Measurements from ENCODE around the gene KCNQ2.

KCNQ2 gene

DNA sequence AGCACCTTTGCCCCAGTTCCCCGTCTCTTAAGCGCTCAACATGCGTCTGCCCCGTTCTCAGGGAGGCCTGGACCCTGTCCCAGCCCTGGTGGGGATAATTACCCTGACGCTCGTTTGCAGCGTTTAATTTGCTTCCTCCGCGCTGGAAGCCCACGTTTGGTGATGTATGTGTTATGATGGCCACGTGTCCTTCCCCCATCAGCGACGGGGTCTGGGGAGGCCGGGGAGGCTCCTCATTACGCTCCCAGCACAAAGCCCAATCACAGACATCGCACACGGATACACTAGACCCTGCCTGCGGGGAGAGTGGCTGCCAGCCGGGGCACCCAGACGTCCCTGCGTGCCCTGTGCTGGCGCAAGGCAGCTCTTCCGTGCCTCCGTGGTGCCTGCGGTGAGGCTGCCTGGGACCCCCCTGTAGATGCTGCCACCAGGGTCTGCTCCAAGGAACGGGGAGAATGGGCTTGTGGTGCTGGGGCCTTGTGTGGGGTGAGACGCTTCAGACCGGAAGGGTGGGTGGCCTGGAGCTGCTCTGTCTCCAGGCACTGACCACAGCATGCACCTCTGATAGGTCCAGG lies 101.1 kb downstream of the KCNQ2 start:
- TF ChIP-seq TCF12 (IDR thresholded peaks at IDR 0.05; ENCODE audit: low read depth) = no peak
- no peak for TF ChIP-seq EP300 (IDR thresholded peaks at IDR 0.05; ENCODE audit: borderline replicate concordance)
- no peak for TF ChIP-seq NFIC (IDR thresholded peaks at IDR 0.05)
- no peak for TF ChIP-seq ZBTB7A (IDR thresholded peaks at IDR 0.05; ENCODE audit: low read depth)
- TF ChIP-seq TEAD4 (IDR thresholded peaks at IDR 0.05) = no peak
- no peak for TF ChIP-seq TAF1 (IDR thresholded peaks at IDR 0.05; ENCODE audit: low read depth)
- TF ChIP-seq, protein P1, sequence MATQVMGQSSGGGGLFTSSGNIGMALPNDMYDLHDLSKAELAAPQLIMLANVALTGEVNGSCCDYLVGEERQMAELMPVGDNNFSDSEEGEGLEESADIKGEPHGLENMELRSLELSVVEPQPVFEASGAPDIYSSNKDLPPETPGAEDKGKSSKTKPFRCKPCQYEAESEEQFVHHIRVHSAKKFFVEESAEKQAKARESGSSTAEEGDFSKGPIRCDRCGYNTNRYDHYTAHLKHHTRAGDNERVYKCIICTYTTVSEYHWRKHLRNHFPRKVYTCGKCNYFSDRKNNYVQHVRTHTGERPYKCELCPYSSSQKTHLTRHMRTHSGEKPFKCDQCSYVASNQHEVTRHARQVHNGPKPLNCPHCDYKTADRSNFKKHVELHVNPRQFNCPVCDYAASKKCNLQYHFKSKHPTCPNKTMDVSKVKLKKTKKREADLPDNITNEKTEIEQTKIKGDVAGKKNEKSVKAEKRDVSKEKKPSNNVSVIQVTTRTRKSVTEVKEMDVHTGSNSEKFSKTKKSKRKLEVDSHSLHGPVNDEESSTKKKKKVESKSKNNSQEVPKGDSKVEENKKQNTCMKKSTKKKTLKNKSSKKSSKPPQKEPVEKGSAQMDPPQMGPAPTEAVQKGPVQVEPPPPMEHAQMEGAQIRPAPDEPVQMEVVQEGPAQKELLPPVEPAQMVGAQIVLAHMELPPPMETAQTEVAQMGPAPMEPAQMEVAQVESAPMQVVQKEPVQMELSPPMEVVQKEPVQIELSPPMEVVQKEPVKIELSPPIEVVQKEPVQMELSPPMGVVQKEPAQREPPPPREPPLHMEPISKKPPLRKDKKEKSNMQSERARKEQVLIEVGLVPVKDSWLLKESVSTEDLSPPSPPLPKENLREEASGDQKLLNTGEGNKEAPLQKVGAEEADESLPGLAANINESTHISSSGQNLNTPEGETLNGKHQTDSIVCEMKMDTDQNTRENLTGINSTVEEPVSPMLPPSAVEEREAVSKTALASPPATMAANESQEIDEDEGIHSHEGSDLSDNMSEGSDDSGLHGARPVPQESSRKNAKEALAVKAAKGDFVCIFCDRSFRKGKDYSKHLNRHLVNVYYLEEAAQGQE (IDR thresholded peaks at IDR 0.05; ENCODE audit: low read depth) = no peak
- TF ChIP-seq CREB1 (IDR thresholded peaks at IDR 0.05; ENCODE audit: low read depth) = no peak
- TF ChIP-seq FOXM1 (IDR thresholded peaks at IDR 0.05; ENCODE audit: borderline replicate concordance, low read depth) = no peak
- no peak for TF ChIP-seq RAD21 (IDR thresholded peaks at IDR 0.05; ENCODE audit: low read depth)
- TF ChIP-seq, protein P2, sequence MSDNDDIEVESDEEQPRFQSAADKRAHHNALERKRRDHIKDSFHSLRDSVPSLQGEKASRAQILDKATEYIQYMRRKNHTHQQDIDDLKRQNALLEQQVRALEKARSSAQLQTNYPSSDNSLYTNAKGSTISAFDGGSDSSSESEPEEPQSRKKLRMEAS (IDR thresholded peaks at IDR 0.05) = no peak
- TF ChIP-seq CEBPB (IDR thresholded peaks at IDR 0.05) = no peak
- no peak for TF ChIP-seq USF1 (IDR thresholded peaks at IDR 0.05)
- TF ChIP-seq YY1 (IDR thresholded peaks at IDR 0.05; ENCODE audit: low read depth) = no peak
- TF ChIP-seq EGR1 (IDR thresholded peaks at IDR 0.05) = no peak

GRCh38 chr20:63370618-63371187 lies 101.8 kb downstream of the KCNQ2 start:
- TF ChIP-seq USF1 (IDR thresholded peaks at IDR 0.05) (no peak), TAF1 (IDR thresholded peaks at IDR 0.05; ENCODE audit: low read depth) (no peak), EGR1 (IDR thresholded peaks at IDR 0.05) (no peak)

- no peak for TF ChIP-seq TAF1 (IDR thresholded peaks at IDR 0.05; ENCODE audit: low read depth)
- no peak for TF ChIP-seq ZBTB7A (IDR thresholded peaks at IDR 0.05; ENCODE audit: low read depth)
- no peak for TF ChIP-seq USF1 (IDR thresholded peaks at IDR 0.05)
- no peak for TF ChIP-seq RAD21 (IDR thresholded peaks at IDR 0.05; ENCODE audit: low read depth)
- no peak for TF ChIP-seq EP300 (IDR thresholded peaks at IDR 0.05; ENCODE audit: borderline replicate concordance)
- TF ChIP-seq YY1 (IDR thresholded peaks at IDR 0.05; ENCODE audit: low read depth) = no peak
- TF ChIP-seq NFIC (IDR thresholded peaks at IDR 0.05) = no peak
- no peak for TF ChIP-seq TEAD4 (IDR thresholded peaks at IDR 0.05)
- TF ChIP-seq, protein P1 (IDR thresholded peaks at IDR 0.05; ENCODE audit: low read depth) = no peak
- TF ChIP-seq FOXM1 (IDR thresholded peaks at IDR 0.05; ENCODE audit: borderline replicate concordance, low read depth) = no peak
- no peak for TF ChIP-seq CEBPB (IDR thresholded peaks at IDR 0.05)
- TF ChIP-seq TCF12 (IDR thresholded peaks at IDR 0.05; ENCODE audit: low read depth) = no peak
- no peak for TF ChIP-seq EGR1 (IDR thresholded peaks at IDR 0.05)
Observed at GRCh38 chr20:63369724-63370617, 102.5 kb downstream of the KCNQ2 start.

DNA sequence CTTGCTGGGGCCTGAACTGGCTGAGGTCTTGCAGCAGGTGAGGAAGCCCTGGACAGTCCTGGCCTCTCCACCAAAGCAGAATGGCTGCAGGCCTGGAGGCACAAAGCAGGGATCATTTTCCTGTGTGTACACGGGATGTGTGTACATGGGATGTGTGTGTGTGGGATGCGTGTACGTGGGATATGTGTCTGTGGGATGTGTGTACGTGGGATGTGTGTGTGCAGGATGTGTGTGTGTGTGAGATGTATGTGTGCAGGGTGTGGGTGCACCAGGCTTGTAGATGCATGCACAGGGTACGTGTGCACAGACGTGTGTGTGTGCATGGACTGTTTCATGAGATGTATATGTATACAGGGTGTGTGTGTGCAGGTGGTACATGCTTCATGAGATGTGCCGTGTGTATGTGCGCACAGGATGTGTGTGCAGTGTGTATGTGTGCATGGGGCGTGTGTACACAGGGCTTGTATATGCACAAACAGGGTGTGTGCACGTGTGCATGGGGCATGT lies 103.4 kb downstream of the KCNQ2 start:
- TF ChIP-seq YY1 (IDR thresholded peaks at IDR 0.05; ENCODE audit: low read depth) (no peak), ZBTB7A (IDR thresholded peaks at IDR 0.05; ENCODE audit: low read depth) (no peak), TAF1 (IDR thresholded peaks at IDR 0.05; ENCODE audit: low read depth) (no peak), CEBPB (IDR thresholded peaks at IDR 0.05) (no peak)

GRCh38 chr20:63368151-63368550 lies 104.3 kb downstream of the KCNQ2 start:
- TF ChIP-seq, protein P1 (IDR thresholded peaks at IDR 0.05; ENCODE audit: low read depth) = no peak
- TF ChIP-seq USF1 (IDR thresholded peaks at IDR 0.05) (no peak), FOXM1 (IDR thresholded peaks at IDR 0.05; ENCODE audit: borderline replicate concordance, low read depth) (no peak), EP300 (IDR thresholded peaks at IDR 0.05; ENCODE audit: borderline replicate concordance) (no peak), EGR1 (IDR thresholded peaks at IDR 0.05) (no peak), YY1 (IDR thresholded peaks at IDR 0.05; ENCODE audit: low read depth) (no peak), NFIC (IDR thresholded peaks at IDR 0.05) (no peak), TEAD4 (IDR thresholded peaks at IDR 0.05) (no peak)
